ACC112 (cell line): ENCODE results near the gene THPO.
"Not testable (repeated sequence)": the region's sequence is repeated elsewhere in the genome, so short reads cannot be mapped to it uniquely, and the experiment has no call there.

Experiments used
- H2AFZ ChIP-seq: fragments of 200-600 bp; sonication (generic); one replicate; pipeline ENCODE4 v1.6.0; 2017; ENCODE audit warnings: antibody characterized with exemption, low read length; ENCODE audit not compliant: unreplicated experiment
- H3K27ac ChIP-seq: fragments of 200-600 bp; sonication (generic); 2 replicates; pipeline ENCODE4 v1.5.1; 2014; ENCODE audit warnings: low read depth, mild to moderate bottlenecking, antibody characterized with exemption, low read length, moderate library complexity
- H3K27me3 ChIP-seq: fragments of 200-600 bp; sonication (generic); 2 replicates; pipeline ENCODE4 v1.6.1; 2014; ENCODE audit warnings: mild to moderate bottlenecking, antibody characterized with exemption, low read length, moderate library complexity, mixed read lengths; ENCODE audit not compliant: insufficient read depth
- H3K36me3 ChIP-seq: fragments of 200-600 bp; sonication (generic); 2 replicates; pipeline ENCODE4 v1.6.1; 2016; ENCODE audit warnings: mild to moderate bottlenecking, antibody characterized with exemption, low read length, moderate library complexity, mixed read lengths; ENCODE audit not compliant: insufficient read depth
- H3K4me1 ChIP-seq: fragments of 200-600 bp; sonication (generic); one replicate; pipeline ENCODE4 v1.6.1; 2016; ENCODE audit warnings: low read length, mixed read lengths; ENCODE audit not compliant: insufficient read depth, unreplicated experiment, control insufficient read depth
- H3K4me3 ChIP-seq: fragments of 200-600 bp; sonication (generic); 2 replicates; pipeline ENCODE4 v1.5.1; 2014; ENCODE audit warnings: mild to moderate bottlenecking, low read depth, low read length
- H3K79me2 ChIP-seq: fragments of 200-600 bp; sonication (generic); one replicate; pipeline ENCODE4 v1.6.0; 2016; ENCODE audit warnings: low read length; ENCODE audit not compliant: control insufficient read depth, unreplicated experiment, insufficient read depth

THPO gene

DNA sequence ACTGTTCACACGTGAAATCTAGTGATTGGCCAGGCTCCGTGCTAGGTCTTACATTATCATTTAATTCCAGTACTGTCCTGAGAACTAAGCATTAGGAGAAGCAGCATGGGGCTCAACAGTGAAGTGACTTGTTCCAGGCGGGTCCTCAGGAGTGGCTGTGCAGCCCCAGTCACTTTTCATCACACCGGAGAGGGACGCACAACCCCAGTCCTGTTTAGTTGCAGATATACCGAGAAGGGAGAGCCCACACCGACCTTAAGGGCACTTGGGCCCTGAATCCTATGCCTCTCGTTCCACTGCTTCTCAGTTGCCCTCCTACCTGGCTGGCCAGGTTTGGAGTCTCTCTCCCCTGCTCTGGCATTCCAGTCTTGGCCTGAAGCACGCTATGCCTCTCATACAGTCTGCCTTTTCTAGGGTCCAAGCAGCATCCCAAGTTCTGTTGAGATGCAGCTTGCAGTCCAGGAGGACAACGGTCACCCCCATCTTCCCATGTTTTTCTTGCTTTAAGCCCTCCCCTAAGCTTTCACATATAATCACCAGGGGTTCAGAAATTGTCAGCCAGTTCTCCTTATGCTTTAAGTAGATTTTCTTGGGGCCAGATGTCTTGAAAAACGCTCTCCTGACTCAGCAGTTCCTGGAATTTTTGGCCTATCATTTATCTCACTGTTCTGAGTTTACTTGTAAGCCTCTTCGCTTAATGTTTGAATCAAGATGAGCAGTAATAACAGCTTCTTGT lies 30.5 kb downstream of the THPO start:
- H3K36me3 ChIP-seq, result no peaks in the 10 kb centered on the region
- no peak overlapping the region for H3K27ac ChIP-seq
- peaks cover 5% of the 10 kb centered on the region for H3K4me1 ChIP-seq
- no peaks in the 10 kb centered on the region for H3K79me2 ChIP-seq
- no peaks in the 10 kb centered on the region for H3K27me3 ChIP-seq
- H3K4me3 ChIP-seq, result no peak overlapping the region
- no peak overlapping the region for H2AFZ ChIP-seq

DNA sequence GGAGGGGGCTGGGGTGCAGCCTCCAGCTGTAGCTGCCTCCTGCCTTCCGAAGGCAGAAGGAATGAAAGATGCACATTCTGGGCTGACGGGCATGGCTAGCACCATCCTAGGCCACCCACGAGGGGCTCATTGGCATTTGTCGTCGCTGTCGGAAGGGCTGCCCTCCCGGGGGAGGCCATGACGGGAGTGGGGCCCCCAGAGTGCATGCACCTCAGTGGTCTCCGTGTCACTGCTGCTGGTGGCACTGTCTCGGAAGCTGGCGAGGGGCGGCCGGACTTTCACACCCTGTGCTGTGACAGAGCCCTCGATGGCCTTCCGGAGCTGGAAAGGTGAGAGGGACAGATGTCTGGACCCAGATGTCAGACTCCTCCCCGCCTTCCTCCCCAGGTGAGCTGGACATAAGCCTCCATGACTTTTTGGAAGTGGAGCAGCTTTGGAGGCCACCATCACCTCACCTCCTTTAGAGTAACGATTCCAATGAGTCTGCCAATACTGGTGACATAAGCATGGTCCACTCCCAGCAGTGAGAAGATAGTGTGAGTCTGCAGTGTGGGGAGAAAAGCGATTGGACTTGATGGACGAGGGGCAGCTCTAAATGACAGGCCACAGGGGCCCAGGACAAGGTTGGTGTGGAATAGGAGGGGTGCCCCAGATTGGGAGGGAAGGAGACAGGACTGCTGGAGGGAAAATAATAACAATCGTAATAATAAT lies 31.4 kb downstream of the THPO start:
- H3K4me3 ChIP-seq, result no peak overlapping the region
- H3K79me2 ChIP-seq, result peaks cover 2% of the 10 kb centered on the region
- peaks cover 5% of the 10 kb centered on the region for H3K4me1 ChIP-seq

DNA sequence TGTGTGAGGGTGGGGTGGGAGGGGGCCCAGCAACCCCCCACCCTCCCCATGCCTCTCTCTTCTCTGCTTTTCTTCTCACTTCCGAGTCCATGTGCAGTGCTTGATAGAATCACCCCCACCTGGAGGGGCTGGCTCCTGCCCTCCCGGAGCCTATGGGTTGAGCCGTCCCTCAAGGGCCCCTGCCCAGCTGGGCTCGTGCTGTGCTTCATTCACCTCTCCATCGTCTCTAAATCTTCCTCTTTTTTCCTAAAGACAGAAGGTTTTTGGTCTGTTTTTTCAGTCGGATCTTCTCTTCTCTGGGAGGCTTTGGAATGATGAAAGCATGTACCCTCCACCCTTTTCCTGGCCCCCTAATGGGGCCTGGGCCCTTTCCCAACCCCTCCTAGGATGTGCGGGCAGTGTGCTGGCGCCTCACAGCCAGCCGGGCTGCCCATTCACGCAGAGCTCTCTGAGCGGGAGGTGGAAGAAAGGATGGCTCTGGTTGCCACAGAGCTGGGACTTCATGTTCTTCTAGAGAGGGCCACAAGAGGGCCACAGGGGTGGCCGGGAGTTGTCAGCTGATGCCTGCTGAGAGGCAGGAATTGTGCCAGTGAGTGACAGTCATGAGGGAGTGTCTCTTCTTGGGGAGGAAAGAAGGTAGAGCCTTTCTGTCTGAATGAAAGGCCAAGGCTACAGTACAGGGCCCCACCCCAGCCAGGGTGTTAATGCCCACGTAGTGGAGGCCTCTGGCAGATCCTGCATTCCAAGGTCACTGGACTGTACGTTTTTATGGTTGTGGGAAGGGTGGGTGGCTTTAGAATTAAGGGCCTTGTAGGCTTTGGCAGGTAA lies 32.5 kb downstream of the THPO start:
- peaks cover 3% of the 10 kb centered on the region; the same call in 1 of the 2 replicates for H3K36me3 ChIP-seq
- peaks cover 12% of the 10 kb centered on the region for H3K79me2 ChIP-seq
- no peak overlapping the region for H3K4me3 ChIP-seq
- H3K27ac ChIP-seq, result no peak overlapping the region
- H3K4me1 ChIP-seq, result peaks cover 13% of the 10 kb centered on the region
- H2AFZ ChIP-seq, result no peak overlapping the region
- no peaks in the 10 kb centered on the region for H3K27me3 ChIP-seq

More for the DNA sequence above, 31.4 kb downstream of the THPO start:
- no peak overlapping the region for H3K27ac ChIP-seq
- H3K36me3 ChIP-seq, result peaks cover 3% of the 10 kb centered on the region; the same call in 1 of the 2 replicates
- no peaks in the 10 kb centered on the region for H3K27me3 ChIP-seq
- no peak overlapping the region for H2AFZ ChIP-seq

DNA sequence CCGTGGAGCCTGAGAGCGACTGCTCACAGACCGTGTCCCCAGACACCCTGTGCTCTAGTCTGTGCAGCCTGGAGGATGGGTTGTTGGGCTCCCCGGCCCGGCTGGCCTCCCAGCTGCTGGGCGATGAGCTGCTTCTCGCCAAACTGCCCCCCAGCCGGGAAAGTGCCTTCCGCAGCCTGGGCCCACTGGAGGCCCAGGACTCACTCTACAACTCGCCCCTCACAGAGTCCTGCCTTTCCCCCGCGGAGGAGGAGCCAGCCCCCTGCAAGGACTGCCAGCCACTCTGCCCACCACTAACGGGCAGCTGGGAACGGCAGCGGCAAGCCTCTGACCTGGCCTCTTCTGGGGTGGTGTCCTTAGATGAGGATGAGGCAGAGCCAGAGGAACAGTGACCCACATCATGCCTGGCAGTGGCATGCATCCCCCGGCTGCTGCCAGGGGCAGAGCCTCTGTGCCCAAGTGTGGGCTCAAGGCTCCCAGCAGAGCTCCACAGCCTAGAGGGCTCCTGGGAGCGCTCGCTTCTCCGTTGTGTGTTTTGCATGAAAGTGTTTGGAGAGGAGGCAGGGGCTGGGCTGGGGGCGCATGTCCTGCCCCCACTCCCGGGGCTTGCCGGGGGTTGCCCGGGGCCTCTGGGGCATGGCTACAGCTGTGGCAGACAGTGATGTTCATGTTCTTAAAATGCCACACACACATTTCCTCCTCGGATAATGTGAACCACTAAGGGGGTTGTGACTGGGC lies 33.3 kb downstream of the THPO start:
- H3K27me3 ChIP-seq, result no peaks in the 10 kb centered on the region
- H3K79me2 ChIP-seq, result peaks cover 15% of the 10 kb centered on the region
- peaks cover 3% of the 10 kb centered on the region; the same call in 1 of the 2 replicates for H3K36me3 ChIP-seq
- no peak overlapping the region for H3K4me3 ChIP-seq
- H3K4me1 ChIP-seq, result peaks cover 15% of the 10 kb centered on the region
- H2AFZ ChIP-seq, result no peak overlapping the region
- H3K27ac ChIP-seq, result no peak overlapping the region

DNA sequence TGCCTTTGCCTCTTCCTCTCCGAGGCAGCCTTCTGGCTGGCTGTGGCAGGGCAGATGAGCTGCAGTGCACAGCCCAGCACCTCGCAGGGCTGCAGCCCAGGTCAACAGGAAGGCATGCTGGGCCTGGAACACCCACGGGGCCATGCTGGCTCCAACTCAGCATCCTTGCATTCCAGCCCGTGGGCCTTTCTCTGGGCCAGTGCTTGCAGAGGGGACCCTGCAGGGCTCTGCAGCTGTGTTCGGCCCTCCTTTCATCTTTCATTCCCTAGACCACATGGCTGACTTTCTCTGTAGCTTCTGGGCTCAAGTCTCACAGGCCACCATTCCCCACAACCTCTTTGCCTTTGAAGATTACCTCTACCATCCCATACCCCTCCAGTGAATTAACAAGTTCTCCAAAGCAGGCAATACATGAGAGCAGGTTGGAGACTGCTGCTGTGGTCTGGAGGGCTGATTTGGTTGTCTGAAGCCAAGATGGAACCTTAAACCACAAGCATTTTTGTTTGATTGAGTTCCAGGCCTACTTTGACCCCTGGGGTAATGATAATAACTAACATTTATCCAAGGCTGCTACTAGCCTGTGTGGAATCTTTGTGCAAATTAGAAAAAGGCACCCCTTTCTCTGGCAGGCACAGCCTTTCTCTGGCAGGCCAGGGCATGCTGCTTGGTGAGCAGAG lies 34.7 kb downstream of the THPO start:
- peaks cover 3% of the 10 kb centered on the region; the same call in 1 of the 2 replicates for H3K36me3 ChIP-seq
- peaks cover 23% of the 10 kb centered on the region for H3K4me1 ChIP-seq
- no peak overlapping the region for H2AFZ ChIP-seq
- H3K79me2 ChIP-seq, result peaks cover 27% of the 10 kb centered on the region
- no peaks in the 10 kb centered on the region for H3K27me3 ChIP-seq
- no peak overlapping the region for H3K4me3 ChIP-seq
- no peak overlapping the region for H3K27ac ChIP-seq

DNA sequence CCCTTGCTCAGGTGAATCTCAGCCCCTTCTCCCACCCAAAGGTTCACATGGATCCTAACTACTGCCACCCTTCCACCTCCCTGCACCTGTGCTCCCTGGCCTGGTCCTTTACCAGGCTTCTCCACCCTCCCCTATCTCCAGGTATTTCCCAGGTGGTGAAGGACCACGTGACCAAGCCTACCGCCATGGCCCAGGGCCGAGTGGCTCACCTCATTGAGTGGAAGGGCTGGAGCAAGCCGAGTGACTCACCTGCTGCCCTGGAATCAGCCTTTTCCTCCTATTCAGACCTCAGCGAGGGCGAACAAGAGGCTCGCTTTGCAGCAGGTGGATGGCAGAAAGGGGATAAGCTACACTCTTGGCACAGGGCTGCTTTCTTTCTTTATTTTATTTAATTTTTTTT lies 36.1 kb downstream of the THPO start:
- H2AFZ ChIP-seq, result no peak overlapping the region
- H3K27me3 ChIP-seq, result no peaks in the 10 kb centered on the region
- H3K4me1 ChIP-seq, result peaks cover 37% of the 10 kb centered on the region
- peaks cover 41% of the 10 kb centered on the region for H3K79me2 ChIP-seq
- no peak overlapping the region for H3K27ac ChIP-seq
- no peak overlapping the region for H3K4me3 ChIP-seq
- H3K36me3 ChIP-seq, result peaks cover 3% of the 10 kb centered on the region; the same call in 1 of the 2 replicates

DNA sequence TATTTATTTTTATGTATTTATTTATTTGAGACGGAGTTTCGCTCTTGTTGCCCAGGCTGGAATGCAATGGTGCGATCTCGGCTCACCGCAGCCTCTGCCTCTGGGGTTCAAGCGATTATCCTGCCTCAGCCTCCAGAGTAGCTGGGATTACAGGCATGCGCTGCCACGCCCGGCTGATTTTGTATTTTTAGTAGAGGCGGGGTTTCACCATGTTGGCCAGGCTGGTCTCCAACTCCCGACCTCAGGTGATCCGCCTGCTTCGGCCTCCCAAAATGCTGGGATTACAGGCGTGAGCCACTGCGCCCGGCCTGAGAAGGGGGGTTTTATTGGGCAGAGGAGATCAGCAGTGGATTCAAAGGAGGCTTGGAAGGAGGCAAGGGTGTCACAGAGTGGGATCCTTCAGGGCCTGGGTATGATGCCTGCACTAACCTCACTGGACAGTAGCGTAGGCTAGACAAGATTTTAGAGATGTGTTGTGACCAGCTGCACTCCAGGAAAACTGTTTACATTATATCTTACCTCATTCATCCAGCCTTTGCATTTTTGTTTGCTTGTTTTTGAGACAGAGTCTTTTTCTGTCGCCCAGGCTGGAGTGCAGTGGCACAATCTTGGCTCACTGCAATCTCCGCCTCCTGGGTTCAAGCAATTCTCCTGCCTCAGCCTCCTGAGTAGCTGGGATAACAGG lies 38.4 kb downstream of the THPO start:
- H3K4me3 ChIP-seq, H3K27me3 ChIP-seq, H2AFZ ChIP-seq, H3K36me3 ChIP-seq, H3K27ac ChIP-seq: not testable (repeated sequence)
- Histone ChIP-seq H3K79me2 (peaks cover 47% of the 10 kb centered on the region), H3K4me1 (peaks cover 47% of the 10 kb centered on the region)

DNA sequence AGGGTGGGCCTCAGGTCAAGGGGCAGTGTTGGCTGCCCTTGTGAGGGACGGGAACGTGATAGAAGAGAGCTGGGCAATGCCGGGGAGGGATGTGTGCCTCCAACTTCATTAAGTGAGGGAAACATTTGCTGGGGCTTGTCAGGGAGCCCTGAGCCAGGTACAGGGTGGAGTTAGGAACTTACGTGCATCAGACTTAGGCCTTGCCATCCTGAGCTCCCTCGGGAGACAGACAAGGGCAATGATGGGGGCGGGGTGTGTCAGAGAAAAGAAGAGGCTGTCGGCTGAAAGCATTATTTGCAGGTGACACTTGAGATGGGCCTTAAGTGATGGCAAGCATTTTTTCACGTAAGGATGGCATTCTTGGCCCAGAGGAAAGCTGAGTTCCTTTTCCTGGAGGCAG lies 39.0 kb downstream of the THPO start:
- Histone ChIP-seq H3K79me2 (peaks cover 47% of the 10 kb centered on the region), H3K4me3 (peak overlapping the region; percentile 83), H3K27ac (peak overlapping the region; percentile 94), H3K4me1 (peaks cover 53% of the 10 kb centered on the region), H3K27me3 (no peaks in the 10 kb centered on the region), H2AFZ (no peak overlapping the region), H3K36me3 (peaks cover 4% of the 10 kb centered on the region; the same call in 1 of the 2 replicates)

DNA sequence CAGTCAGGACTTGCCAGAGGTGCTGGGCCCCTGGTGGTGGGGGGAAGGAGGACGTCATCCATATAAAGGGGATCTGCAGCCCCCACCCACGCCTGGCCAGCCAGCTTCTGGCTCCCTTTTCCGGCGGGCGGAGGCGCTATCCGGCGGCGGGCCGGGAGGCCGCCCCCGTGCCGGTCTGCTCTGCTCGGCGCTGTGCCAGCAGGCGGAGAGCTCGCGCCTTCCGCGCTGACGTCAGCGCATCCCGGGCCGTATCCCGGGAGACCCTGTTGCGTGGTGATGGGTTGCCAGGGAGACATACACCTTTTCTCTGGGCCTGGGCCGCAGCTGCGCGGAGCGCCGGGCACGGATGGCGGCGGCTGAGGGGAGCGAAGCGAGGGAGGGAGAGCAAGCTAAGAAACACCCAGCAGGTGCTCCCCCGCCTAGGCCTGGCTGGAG lies 39.5 kb downstream of the THPO start:
- Histone ChIP-seq H3K79me2 (peaks cover 47% of the 10 kb centered on the region), H3K36me3 (peaks cover 9% of the 10 kb centered on the region; the same call in 1 of the 2 replicates), H3K27me3 (no peaks in the 10 kb centered on the region), H2AFZ (no peak overlapping the region), H3K27ac (peak overlapping the region; percentile 94), H3K4me3 (peak overlapping the region; percentile 83), H3K4me1 (peaks cover 58% of the 10 kb centered on the region)
